HG03457 (cell line): ENCODE measurements around the gene ITGA11.
"Not testable (repeated sequence)": the region's sequence is repeated elsewhere in the genome, so short reads cannot be mapped to it uniquely, and the experiment has no call there.

Experiments used
- ATAC-seq: cut with Tn5 transposase; IDR thresholded peaks from one replicate; pipeline ENCODE4 v1.9.1; 2021; ENCODE audit warnings: moderate number of reproducible peaks; ENCODE audit not compliant: unreplicated experiment

Gene ITGA11

GRCh38 chr15:68425428-68426060 is 6.4 kb downstream of the ITGA11 start:
- ATAC-seq: no peak

DNA sequence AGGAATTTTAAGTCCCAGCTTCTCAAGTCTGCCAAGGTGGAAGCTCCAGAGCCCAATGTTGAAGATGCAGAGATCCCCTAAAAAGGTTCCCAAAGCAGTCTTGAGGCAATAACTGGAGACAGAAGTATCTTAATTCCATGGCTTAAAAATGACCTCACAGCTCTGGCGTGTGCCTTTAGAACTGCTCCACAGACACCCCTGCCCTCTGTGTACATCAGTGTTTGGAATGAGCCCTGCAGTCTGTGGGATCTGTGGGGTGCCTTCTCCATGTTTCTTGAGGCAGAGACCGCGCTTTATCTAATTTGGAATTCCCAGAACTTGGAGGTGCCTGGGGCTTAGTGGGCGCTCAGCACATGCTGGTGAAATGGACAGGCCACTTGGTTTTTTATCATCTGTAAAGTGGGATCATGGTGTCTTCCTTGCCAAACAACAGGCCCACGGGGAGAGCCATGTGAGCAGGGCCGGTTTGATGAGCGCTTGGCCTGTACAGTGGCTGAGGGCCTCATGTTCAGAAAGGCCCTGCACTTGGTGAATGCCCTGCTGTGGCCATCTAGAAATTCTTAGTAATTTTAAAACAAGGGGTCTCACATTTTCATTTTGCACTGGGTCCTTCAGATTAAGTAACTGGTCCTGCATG is 7.1 kb downstream of the ITGA11 start:
- no peak for ATAC-seq

GRCh38 chr15:68423359-68424296 is 8.3 kb downstream of the ITGA11 start:
- ATAC-seq: no peak

- ATAC-seq: not testable (repeated sequence)
These were observed 9.4 kb downstream of the ITGA11 start for GRCh38 chr15:68422403-68423145.

DNA sequence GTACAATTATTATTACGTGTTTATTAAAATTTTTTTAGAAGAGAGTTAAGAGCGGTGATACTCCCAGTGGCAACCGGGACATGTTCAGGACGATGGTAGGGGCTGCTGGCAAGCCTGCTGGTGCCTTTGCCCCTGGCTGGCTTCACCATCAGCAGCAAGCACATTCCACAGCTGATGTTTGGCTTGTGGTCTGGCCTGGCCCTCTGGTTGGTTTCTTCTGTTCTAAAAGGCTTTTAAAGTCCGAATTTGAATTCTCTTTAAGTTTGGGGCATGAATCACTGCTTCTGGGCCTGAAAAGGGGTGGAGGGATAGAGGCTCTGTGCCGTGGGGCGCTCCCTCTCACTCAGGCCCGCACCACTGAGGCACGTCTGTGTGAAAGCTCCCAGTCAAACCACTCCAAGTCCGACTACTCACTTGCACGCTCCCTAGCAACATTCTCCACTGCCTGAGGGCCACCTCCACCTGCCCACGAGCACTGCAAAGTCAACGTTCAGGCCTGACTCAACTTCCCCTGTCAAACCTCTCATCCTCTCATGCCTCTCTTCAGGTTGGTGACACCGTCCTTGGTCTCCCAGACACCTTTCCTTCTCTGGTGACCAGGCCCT is 10.1 kb downstream of the ITGA11 start:
- no peak for ATAC-seq

DNA sequence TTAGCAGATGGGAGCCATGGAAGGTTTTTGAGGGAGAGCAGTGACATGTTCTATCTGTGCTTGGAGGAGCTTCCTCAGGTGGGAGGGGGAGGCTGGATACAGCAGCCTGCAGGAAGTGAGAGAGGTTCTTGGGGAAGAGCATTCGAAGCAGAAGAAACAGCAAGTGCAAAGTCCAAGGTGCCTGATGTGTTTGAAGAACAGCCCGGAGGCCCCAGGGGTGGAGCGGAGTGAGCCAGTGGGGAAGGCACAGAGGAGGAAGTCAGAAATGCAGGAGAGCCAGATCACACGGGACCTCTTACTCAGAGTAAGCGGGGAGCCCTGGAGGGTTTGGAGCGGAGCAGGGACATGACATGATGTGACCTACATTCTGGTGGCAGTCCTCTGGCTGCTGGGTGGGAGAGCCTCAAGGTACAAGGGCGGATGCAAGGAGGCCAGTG is 10.8 kb downstream of the ITGA11 start:
- ATAC-seq: no peak

DNA sequence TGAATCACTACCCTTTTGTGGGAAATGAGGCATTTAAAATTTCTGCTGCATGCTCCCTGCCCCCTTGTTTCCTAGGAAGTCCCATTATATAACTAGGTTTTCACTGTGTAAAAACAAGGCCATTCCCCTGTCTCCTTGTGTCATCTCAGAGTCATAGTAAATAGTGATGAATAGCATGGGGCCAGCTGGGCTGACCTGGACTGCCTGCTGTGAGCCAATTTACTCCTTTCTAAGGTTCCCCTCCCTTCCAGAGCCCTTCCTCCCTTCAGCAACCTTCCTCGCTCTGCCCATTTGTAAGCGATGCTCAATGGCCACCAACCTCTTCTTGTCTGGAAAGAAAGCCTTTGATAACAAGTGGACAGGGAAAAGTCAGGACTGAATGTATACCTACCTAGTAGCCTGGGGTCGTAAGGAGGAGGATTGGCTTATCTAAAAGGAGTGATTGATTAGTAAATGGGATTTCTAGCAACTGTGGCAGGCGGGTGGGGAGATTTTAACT is 11.7 kb downstream of the ITGA11 start:
- no peak for ATAC-seq

- no peak for ATAC-seq
These were observed 12.4 kb downstream of the ITGA11 start for GRCh38 chr15:68419301-68420175.

GRCh38 chr15:68418611-68419161 is 13.3 kb downstream of the ITGA11 start:
- no peak for ATAC-seq

DNA sequence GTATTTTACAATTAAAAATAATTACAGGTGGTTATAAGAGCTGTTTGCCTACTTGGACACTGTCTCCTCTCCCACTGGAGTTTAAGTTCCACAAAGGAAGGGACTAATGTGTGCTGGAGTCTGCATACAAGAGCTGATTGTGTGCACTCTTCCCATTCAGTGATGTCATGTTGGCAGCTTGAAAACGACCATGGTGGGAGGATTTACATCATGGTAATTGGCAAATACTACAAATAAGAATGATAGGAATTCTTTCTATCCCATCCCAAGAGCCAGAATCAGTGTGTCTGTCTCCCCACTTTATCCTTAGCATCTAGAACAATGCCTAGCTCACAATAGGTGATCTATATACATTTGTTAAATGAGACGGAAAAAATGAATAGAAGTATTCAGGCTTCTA is 14.1 kb downstream of the ITGA11 start:
- no peak for ATAC-seq

- ATAC-seq: no peak
These were observed 14.9 kb downstream of the ITGA11 start for GRCh38 chr15:68417051-68417450.

DNA sequence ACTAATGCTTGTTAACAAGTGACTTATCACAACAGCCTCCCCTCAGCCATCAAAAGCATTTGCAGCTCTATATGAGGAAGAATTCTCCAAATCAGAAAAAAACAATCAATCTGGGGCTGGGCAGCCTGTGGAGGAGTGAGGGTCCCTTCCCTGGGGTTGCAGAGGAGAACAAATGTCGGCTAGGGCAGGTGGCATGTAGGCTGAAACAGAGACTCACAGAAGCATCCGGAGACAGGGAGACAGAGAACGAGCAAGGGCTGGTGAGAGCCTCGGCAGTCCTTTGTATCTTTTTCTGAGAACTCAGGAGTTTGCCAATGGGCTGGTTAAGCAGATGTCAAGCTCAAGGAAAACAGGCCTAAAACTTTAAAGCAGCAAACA is 15.8 kb downstream of the ITGA11 start:
- ATAC-seq: no peak

DNA sequence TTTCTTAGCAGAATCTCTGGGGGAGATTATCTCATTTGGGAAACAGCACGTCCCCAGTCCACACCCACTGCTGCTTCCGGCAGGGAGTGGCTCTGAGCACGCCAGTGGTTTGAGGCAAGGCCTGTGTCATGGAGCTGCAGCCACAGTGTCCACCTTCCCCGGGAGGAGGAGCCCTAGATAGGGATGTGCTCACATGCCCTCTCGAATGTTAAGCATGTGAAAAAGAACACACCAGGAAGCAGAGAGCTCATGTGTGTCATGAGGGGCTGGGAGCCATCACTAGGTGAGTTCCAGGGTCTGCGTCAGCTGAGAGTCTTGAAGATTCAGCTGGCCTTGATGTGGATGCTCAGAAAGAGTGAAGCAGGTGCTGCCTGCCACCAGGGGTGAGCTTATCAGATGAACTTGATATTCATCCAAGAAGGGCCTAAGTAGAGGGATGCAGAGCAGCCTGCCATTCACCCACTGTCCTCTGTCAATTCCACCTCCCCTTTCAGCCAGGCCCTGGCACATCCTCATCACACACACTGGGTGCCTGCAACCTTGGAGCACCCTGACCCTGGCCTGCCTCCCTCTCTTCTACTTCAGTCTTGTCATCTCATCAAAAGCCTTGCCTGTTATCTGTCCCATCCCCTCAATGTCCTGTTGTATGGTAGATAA is 16.3 kb downstream of the ITGA11 start:
- no peak for ATAC-seq

DNA sequence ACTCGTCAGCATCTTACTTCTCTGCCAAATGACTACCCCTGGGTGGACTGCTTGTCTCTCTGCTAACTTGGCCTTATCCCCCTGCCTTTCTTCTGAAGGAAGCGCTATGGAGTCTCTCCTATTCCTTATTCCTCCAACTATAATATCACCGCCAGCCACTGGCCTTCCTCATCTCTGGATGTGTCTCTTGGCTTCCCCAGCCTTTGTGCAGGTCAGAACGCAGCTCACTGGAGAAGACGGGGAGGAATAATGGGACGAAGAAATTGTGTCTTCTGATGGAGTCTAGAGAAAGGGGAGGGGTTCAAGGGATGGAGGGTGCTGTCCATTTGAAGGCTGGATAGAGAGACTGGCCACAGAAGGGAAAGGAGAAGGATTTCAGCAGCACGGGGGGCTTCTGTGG is 16.9 kb downstream of the ITGA11 start:
- ATAC-seq: no peak

DNA sequence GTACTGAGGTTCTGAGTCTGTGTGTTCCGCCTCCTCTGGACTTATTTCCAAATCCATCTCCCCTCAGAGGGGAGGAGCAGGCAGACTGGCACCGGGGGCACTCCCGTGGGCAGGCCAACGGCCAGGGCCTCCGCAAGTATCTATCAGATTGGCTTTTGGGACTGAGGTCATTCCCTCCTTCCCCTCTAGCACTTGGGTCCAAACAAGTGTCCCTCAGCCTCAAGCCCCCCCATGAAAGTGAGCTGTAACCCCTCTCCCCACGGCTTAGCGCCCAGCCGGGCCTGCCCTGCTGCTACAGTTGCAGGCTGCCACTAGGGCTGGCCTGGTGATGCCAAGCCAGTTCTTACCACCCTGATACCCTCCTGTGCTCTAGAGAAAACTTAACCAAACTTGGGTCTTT is 17.4 kb downstream of the ITGA11 start:
- no peak for ATAC-seq

DNA sequence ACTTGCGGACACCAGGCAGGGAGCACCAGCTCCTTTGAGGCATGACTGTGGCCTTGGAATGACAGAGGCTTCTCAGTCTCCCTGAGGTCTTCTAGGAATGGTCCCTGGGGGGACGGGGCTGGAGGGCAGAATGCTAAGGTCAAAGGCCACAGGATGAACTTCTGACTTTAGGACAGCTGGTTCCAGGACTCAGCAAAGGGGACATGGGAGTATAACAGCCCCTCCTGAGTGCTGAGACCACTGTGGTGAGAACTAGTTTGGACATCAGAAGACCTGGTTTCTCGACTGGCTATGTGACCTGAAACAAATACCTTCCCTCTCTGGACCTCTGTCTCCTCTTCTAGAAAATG is 17.8 kb downstream of the ITGA11 start:
- ATAC-seq: no peak

GRCh38 chr15:68413363-68414205 is 18.4 kb downstream of the ITGA11 start:
- ATAC-seq: no peak

DNA sequence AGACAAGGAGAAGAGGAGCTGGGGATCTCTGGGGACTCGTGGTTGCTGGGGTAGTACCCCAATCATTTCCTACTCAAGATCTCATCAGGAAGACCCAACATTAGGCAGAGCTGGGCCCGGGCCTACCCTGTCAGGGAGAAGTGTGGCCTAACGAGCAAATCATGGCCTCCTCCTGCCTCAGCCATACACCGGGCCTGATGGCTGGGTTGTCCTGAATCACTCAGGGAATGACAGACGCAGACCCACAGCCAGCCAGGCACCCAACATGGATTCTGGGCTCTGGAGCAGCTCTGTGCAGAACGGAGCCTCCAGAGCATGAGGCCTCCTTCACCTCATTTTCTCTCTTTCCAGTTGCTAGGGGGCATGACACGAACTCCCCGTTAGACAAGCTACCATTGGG is 19.7 kb downstream of the ITGA11 start:
- no peak for ATAC-seq
